Breast epithelium (tissue), 4 donors: Measurements from ENCODE around the gene PPP1R3E. TPM values are rescaled to one million over a fixed set of nuclear protein-coding genes. Genes with fewer than 3 reads are reported as not detected.

Experiments
- DNase-seq, 2 donors: peaks; one replicate each; pipeline ENCODE4 v3.0.0-alpha.2; 2019; ENCODE audit warnings: low spot score in 2 of 2
- H3K27ac ChIP-seq, 2 donors: fragments of 200-600 bp; sonication (generic) in 1 of 2; one replicate each; pipeline ENCODE4 v1.5.1; 2016 to 2019; ENCODE audit warnings: mild to moderate bottlenecking in 1 of 2
- H3K27me3 ChIP-seq, 2 donors: fragments of 200-600 bp; sonication (generic) in 1 of 2; one replicate each; pipeline versions ENCODE4 v1.5.1 to v1.6.0; 2017 to 2019; ENCODE audit warnings: control low read depth in 1 of 2, mild to moderate bottlenecking in 1 of 2
- H3K36me3 ChIP-seq: fragments of 200-600 bp; one replicate; pipeline ENCODE4 v1.5.1; 2019
- H3K4me1 ChIP-seq, 2 donors: fragments of 200-600 bp; sonication (generic); one replicate each; pipeline ENCODE4 v1.5.1; 2016 to 2019; ENCODE audit warnings: control low read depth in 1 of 2
- H3K4me3 ChIP-seq, 3 donors: fragments of 200-600 bp; sonication (generic); 1 replicate in 2 of 3; 2 replicates in 1 of 3; pipeline ENCODE4 v1.5.1; 2016 to 2019; ENCODE audit warnings: mild to moderate bottlenecking in 3 of 3, moderate library complexity in 2 of 3
- H3K9me3 ChIP-seq, 2 donors: fragments of 200-600 bp; sonication (generic) in 1 of 2; one replicate each; pipeline ENCODE4 v1.5.1; 2016 to 2019; ENCODE audit warnings: control low read depth in 1 of 2
- POLR2A ChIP-seq: fragments of 450-650 bp; IDR thresholded peaks from one replicate; pipeline ENCODE4 v1.6.1; 2016; ENCODE audit warnings: antibody characterized with exemption, mild to moderate bottlenecking, moderate library complexity
- POLR2AphosphoS5 ChIP-seq, 3 donors: sonication (generic); formaldehyde crosslinking; IDR thresholded peaks; one replicate each; pipeline ENCODE4 v1.6.1; 2017; ENCODE audit warnings: antibody characterized with exemption in 3 of 3
- intact Hi-C: fragments of 100-400 bp; cut with DNase I; formaldehyde crosslinking; loops from one replicate; pipeline ENCODE4 v1.15.1; 2023; ENCODE audit warnings: low total_unique reads
- total RNA-seq, 3 donors: library from RNA; depleted of rRNA; stranded (reverse); fragments of >200 nt; gene quantifications; one replicate each; pipeline ENCODE4 v1.1.0, GENCODE V29; 2016
- TF ChIP-seq, protein P1 (sequence below), 3 donors: fragments of 450-650 bp; IDR thresholded peaks; one replicate each; pipeline ENCODE4 v1.5.1; 2016 to 2017; ENCODE audit warnings: antibody characterized with exemption in 3 of 3, mild to moderate bottlenecking in 3 of 3, moderate library complexity in 3 of 3

PPP1R3E gene, protein sequence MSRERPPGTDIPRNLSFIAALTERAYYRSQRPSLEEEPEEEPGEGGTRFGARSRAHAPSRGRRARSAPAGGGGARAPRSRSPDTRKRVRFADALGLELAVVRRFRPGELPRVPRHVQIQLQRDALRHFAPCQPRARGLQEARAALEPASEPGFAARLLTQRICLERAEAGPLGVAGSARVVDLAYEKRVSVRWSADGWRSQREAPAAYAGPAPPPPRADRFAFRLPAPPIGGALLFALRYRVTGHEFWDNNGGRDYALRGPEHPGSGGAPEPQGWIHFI
- 10 to 100 TPM in 1 of 3 donors, 1 to 10 TPM in 2; 8.2 to 11.6 (median 9.4) TPM for total RNA-seq

- DNase-seq = peak in 1 of 2 donors; percentile 65
- peak in 1 of 3 donors; percentile 7 for TF ChIP-seq POLR2AphosphoS5 (IDR thresholded peaks at IDR 0.05)
- TF ChIP-seq, protein P1, sequence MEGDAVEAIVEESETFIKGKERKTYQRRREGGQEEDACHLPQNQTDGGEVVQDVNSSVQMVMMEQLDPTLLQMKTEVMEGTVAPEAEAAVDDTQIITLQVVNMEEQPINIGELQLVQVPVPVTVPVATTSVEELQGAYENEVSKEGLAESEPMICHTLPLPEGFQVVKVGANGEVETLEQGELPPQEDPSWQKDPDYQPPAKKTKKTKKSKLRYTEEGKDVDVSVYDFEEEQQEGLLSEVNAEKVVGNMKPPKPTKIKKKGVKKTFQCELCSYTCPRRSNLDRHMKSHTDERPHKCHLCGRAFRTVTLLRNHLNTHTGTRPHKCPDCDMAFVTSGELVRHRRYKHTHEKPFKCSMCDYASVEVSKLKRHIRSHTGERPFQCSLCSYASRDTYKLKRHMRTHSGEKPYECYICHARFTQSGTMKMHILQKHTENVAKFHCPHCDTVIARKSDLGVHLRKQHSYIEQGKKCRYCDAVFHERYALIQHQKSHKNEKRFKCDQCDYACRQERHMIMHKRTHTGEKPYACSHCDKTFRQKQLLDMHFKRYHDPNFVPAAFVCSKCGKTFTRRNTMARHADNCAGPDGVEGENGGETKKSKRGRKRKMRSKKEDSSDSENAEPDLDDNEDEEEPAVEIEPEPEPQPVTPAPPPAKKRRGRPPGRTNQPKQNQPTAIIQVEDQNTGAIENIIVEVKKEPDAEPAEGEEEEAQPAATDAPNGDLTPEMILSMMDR (IDR thresholded peaks at IDR 0.05) = no peak
- Histone ChIP-seq H3K9me3 (no peaks in the 10 kb centered on the region), H3K27me3 (no peaks in the 10 kb centered on the region), H3K4me3 (peak within 1 kb of the TSS; percentile 65 to 90 (median 86)), H3K27ac (peak within 1 kb of the TSS; percentile 99), H3K36me3 (no peaks in the 10 kb centered on the region), H3K4me1 (peaks cover 9 to 27% of the 10 kb centered on the region in 2 donors)
- intact Hi-C loops = loop anchor here (10.0 kb wide), 1 partner anchor 252 kb away; the partner anchor contains the start of genes THTPA and ZFHX2
Observed at GRCh38 chr14:23302290-23303225, at the start of gene PPP1R3E. Gene PPP1R3E, minus strand, starts transcription at chr14:23302859. Its CDS starts 283 bp downstream, at chr14:23302576.

DNA sequence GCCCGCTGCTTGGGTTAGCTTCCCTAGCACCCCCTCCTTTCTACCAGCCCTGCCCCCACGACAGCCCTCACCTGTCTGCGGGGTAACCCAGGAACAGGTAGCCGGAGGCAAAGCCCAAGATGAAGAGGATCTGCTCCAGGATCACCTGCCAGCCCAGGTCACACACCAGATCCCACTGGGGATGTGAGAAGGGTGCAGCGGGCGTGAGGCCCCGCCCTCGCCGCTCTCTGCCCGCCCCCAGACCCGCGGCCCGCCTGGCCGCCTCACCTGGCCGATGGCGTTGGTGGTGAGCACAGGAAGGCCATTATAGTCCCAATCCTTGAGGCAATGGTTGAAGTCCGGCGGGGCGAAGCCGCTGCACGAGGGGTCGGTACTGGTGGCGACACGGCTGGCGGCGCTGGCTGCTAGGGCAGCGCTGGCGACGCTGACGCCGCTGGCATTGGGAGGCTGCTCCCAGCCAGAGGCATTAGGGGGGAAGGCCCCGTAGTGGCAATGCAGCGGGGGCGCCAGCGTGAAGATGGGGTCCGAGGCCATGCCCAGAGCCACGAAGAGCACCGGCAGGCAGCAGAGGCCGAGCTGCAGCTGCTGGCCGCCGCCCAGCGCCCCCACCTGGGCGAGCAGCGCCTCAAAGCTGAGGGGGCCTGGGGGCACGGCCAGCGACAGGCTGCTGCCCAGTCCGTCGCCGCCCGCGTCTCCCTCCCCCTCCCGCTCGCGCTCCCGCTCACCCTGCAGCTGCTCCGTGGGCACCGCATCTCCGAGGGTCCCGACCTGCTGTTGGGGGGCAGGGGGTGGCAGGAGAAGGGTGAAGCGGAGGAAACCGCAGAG lies 49.2 kb upstream of the PPP1R3E start:
- TF ChIP-seq POLR2A = no peak
- TF ChIP-seq, protein P1 (IDR thresholded peaks at IDR 0.05) = no peak
- TF ChIP-seq POLR2AphosphoS5 (IDR thresholded peaks at IDR 0.05) = no peak
- no peaks in the 10 kb centered on the region for H3K9me3 ChIP-seq
- H3K4me3 ChIP-seq = peak overlapping the region; percentile 50 to 89 (median 78)
- no peaks in the 10 kb centered on the region for H3K27me3 ChIP-seq
- no peaks in the 10 kb centered on the region for H3K36me3 ChIP-seq
- intact Hi-C loops = no loop called here
- no peak for DNase-seq
- no peaks in the 10 kb centered on the region for H3K4me1 ChIP-seq
- peak overlapping the region; percentile 48 to 75 for H3K27ac ChIP-seq

DNA sequence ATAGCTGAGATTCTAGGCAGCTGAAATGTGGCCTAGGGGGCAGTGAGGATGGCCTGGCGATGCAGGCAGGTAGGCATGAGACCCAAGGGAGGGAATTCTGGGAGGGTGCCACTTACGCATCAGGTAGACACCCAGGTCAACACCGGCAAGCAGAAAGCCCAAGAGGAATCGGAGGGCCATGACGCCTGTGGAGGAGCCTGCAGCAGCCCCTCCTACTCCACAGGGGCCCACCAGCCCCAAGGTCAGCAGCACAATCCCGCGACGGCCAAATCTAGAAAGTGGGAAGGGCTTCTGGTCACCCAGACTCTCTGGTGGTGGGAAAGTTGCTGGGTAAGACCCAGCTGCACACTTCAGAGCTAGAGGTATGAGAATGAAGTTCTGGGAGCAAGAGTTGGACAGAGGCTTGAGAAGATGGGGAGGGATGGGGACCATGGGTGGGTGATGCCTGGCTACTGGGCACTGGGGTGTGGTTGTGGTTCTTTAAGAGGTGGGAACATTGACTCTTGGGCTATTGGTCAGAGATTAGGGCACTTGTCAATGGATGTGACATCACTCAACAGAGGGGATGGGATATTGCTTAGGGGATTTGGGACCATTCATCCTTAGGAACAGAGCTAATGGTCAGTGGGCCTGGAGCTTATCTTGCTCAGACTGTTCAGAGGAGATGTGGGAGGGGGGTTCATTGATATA lies 46.6 kb upstream of the PPP1R3E start:
- no peak for DNase-seq
- no peaks in the 10 kb centered on the region for H3K9me3 ChIP-seq
- H3K27ac ChIP-seq = no peak overlapping the region
- no peak overlapping the region for H3K4me3 ChIP-seq
- H3K36me3 ChIP-seq = no peaks in the 10 kb centered on the region
- no peaks in the 10 kb centered on the region for H3K4me1 ChIP-seq
- intact Hi-C loops = no loop called here
- H3K27me3 ChIP-seq = no peaks in the 10 kb centered on the region
- TF ChIP-seq POLR2A (no peak), POLR2AphosphoS5 (IDR thresholded peaks at IDR 0.05) (no peak)
- TF ChIP-seq, protein P1 (IDR thresholded peaks at IDR 0.05) = no peak

GRCh38 chr14:23348297-23348655 lies 45.6 kb upstream of the PPP1R3E start:
- no peaks in the 10 kb centered on the region for H3K27me3 ChIP-seq
- no peak overlapping the region for H3K4me3 ChIP-seq
- TF ChIP-seq, protein P1 (IDR thresholded peaks at IDR 0.05) = no peak
- no peak for TF ChIP-seq POLR2AphosphoS5 (IDR thresholded peaks at IDR 0.05)
- no peak for TF ChIP-seq POLR2A
- no peaks in the 10 kb centered on the region for H3K9me3 ChIP-seq
- H3K27ac ChIP-seq = no peak overlapping the region
- no peak for DNase-seq
- no peaks in the 10 kb centered on the region for H3K36me3 ChIP-seq
- no peaks in the 10 kb centered on the region for H3K4me1 ChIP-seq
- intact Hi-C loops = no loop called here
